Measurements from ENCODE around the gene IYD.

Gene IYD

GRCh38 chr6:150352321-150353296, 16.2 kb upstream of the IYD start:
- Histone ChIP-seq H3K27me3 (no peaks in the 10 kb centered on the region), H3K9me3 (no peaks in the 10 kb centered on the region), H3K4me1 (ENCODE audit: control insufficient read depth in 1 of 2, insufficient read depth in 1 of 2, low read depth in 1 of 2, low read length in 1 of 2) (no peaks in the 10 kb centered on the region), H3K27ac (no peak overlapping the region), H3K4me3 (ENCODE audit: low read depth in 1 of 2, low read length in 1 of 2) (no peak overlapping the region), H3K36me3 (no peaks in the 10 kb centered on the region)
- TF ChIP-seq CTCF (IDR thresholded peaks at IDR 0.05): no peak

- Histone ChIP-seq H3K27me3 (no peaks in the 10 kb centered on the region), H3K4me3 (ENCODE audit: low read depth in 1 of 2, low read length in 1 of 2) (no peak overlapping the region), H3K4me1 (ENCODE audit: control insufficient read depth in 1 of 2, insufficient read depth in 1 of 2, low read depth in 1 of 2, low read length in 1 of 2) (no peaks in the 10 kb centered on the region), H3K9me3 (no peaks in the 10 kb centered on the region), H3K36me3 (no peaks in the 10 kb centered on the region), H3K27ac (no peak overlapping the region)
- no peak for TF ChIP-seq CTCF (IDR thresholded peaks at IDR 0.05)
These were observed 15.4 kb upstream of the IYD start for GRCh38 chr6:150353445-150353844.

GRCh38 chr6:150354754-150355571, 13.8 kb upstream of the IYD start:
- H3K27ac ChIP-seq: no peak overlapping the region
- TF ChIP-seq CTCF (IDR thresholded peaks at IDR 0.05): no peak
- H3K4me1 ChIP-seq (ENCODE audit: control insufficient read depth in 1 of 2, insufficient read depth in 1 of 2, low read depth in 1 of 2, low read length in 1 of 2): no peaks in the 10 kb centered on the region
- H3K4me3 ChIP-seq (ENCODE audit: low read depth in 1 of 2, low read length in 1 of 2): no peak overlapping the region
- H3K9me3 ChIP-seq: no peaks in the 10 kb centered on the region
- no peaks in the 10 kb centered on the region for H3K27me3 ChIP-seq
- H3K36me3 ChIP-seq: no peaks in the 10 kb centered on the region

- TF ChIP-seq CTCF (IDR thresholded peaks at IDR 0.05): no peak
- H3K9me3 ChIP-seq: no peaks in the 10 kb centered on the region
- H3K4me1 ChIP-seq (ENCODE audit: control insufficient read depth in 1 of 2, insufficient read depth in 1 of 2, low read depth in 1 of 2, low read length in 1 of 2): no peaks in the 10 kb centered on the region
- no peak overlapping the region for H3K27ac ChIP-seq
- no peak overlapping the region for H3K4me3 ChIP-seq (ENCODE audit: low read depth in 1 of 2, low read length in 1 of 2)
- H3K36me3 ChIP-seq: no peaks in the 10 kb centered on the region
- H3K27me3 ChIP-seq: no peaks in the 10 kb centered on the region
These were observed 12.9 kb upstream of the IYD start for GRCh38 chr6:150355932-150356331.

- no peaks in the 10 kb centered on the region for H3K27me3 ChIP-seq
- no peak overlapping the region for H3K27ac ChIP-seq
- no peak for TF ChIP-seq CTCF (IDR thresholded peaks at IDR 0.05)
- no peaks in the 10 kb centered on the region for H3K36me3 ChIP-seq
- H3K9me3 ChIP-seq: no peaks in the 10 kb centered on the region
- H3K4me1 ChIP-seq (ENCODE audit: control insufficient read depth in 1 of 2, insufficient read depth in 1 of 2, low read depth in 1 of 2, low read length in 1 of 2): no peaks in the 10 kb centered on the region
- H3K4me3 ChIP-seq (ENCODE audit: low read depth in 1 of 2, low read length in 1 of 2): no peak overlapping the region
These were observed 6.9 kb upstream of the IYD start for GRCh38 chr6:150361876-150362275.

Measured in neutrophil (primary cell).